IPS DF 19.7 (cell line): ENCODE data around the gene PRR11.
"Not testable (repeated sequence)": the region's sequence is repeated elsewhere in the genome, so short reads cannot be mapped to it uniquely, and the experiment has no call there.

Experiments used
- DNase-seq: peaks from one replicate; pipeline ENCODE4 v3.0.0-alpha.2; 2013; ENCODE audit warnings: low read depth, low spot score

The PRR11 gene

GRCh38 chr17:59151591-59151990 is 4.0 kb upstream of the PRR11 start:
- DNase-seq: no peak

GRCh38 chr17:59152925-59153324 is 2.6 kb upstream of the PRR11 start:
- DNase-seq: no peak

GRCh38 chr17:59154292-59154720 is 1.2 kb upstream of the PRR11 start:
- no peak for DNase-seq

- DNase-seq: peak; percentile 45
These were observed 666 bp upstream of the PRR11 start, which contains the start of gene SKA2 for GRCh38 chr17:59154721-59155438. SKA2 (minus strand) TSS chr17:59155186; CDS start chr17:59155163, 23 bp downstream.

GRCh38 chr17:59160157-59161025 is 4.8 kb downstream of the PRR11 start:
- DNase-seq: no peak

- DNase-seq: no peak
These were observed 5.9 kb downstream of the PRR11 start for GRCh38 chr17:59161477-59161876.

GRCh38 chr17:59165933-59166342 is 10.4 kb downstream of the PRR11 start:
- DNase-seq: peak; percentile 25

GRCh38 chr17:59167571-59168001 is 12.0 kb downstream of the PRR11 start:
- DNase-seq: no peak

GRCh38 chr17:59172436-59173004 is 17.0 kb downstream of the PRR11 start:
- no peak for DNase-seq

GRCh38 chr17:59174671-59175070 is 19.1 kb downstream of the PRR11 start:
- no peak for DNase-seq

- DNase-seq: no peak
These were observed 19.5 kb downstream of the PRR11 start for GRCh38 chr17:59175076-59175475.

- DNase-seq: no peak
These were observed 22.9 kb downstream of the PRR11 start for GRCh38 chr17:59178266-59178985.

- not testable (repeated sequence) for DNase-seq
These were observed 24.1 kb downstream of the PRR11 start for GRCh38 chr17:59179601-59180000.

GRCh38 chr17:59180626-59181025 is 25.1 kb downstream of the PRR11 start:
- no peak for DNase-seq

- no peak for DNase-seq
These were observed 25.9 kb downstream of the PRR11 start for GRCh38 chr17:59181481-59181880.

GRCh38 chr17:59185997-59186396 is 30.5 kb downstream of the PRR11 start:
- DNase-seq: no peak

GRCh38 chr17:59186850-59187249 is 31.3 kb downstream of the PRR11 start:
- DNase-seq: no peak

- DNase-seq: no peak
These were observed 35.3 kb downstream of the PRR11 start for GRCh38 chr17:59190806-59191205.

- DNase-seq: no peak
These were observed 37.9 kb downstream of the PRR11 start for GRCh38 chr17:59193336-59193862.

GRCh38 chr17:59199398-59199797 is 43.9 kb downstream of the PRR11 start:
- DNase-seq: no peak

GRCh38 chr17:59202320-59202719 is 46.8 kb downstream of the PRR11 start:
- no peak for DNase-seq
